Osteoblast (primary cell): Measurements from ENCODE around the gene FAM107A. TPM values are rescaled to one million over a fixed set of nuclear protein-coding genes. Genes with fewer than 3 reads are reported as not detected.
"Not testable (repeated sequence)": the region's sequence is repeated elsewhere in the genome, so short reads cannot be mapped to it uniquely, and the experiment has no call there.

Source experiments
- DNase-seq: peaks from one replicate; pipeline ENCODE4 v3.0.0; 2011; ENCODE audit warnings: low spot score, mixed read lengths; ENCODE audit not compliant: insufficient read length; ENCODE audit errors: missing footprints
- H2AFZ ChIP-seq: 2 replicates; pipeline ENCODE4 v1.6.0; 2011; ENCODE audit warnings: mild to moderate bottlenecking, low read length
- H3K27ac ChIP-seq: 2 replicates; pipeline ENCODE4 v1.5.1; 2011; ENCODE audit warnings: mild to moderate bottlenecking, low read depth, low read length, moderate library complexity
- H3K27me3 ChIP-seq: 2 replicates; pipeline ENCODE4 v1.6.0; 2012; ENCODE audit warnings: mild to moderate bottlenecking, control low read depth, inconsistent platforms, low read length, moderate library complexity; ENCODE audit not compliant: insufficient read depth
- H3K36me3 ChIP-seq: 2 replicates; pipeline ENCODE4 v1.5.1; 2011; ENCODE audit warnings: mild to moderate bottlenecking, low read length, control low read depth, moderate library complexity; ENCODE audit not compliant: insufficient read depth
- H3K4me1 ChIP-seq: 2 replicates; pipeline ENCODE4 v1.5.1; 2011; ENCODE audit warnings: mild to moderate bottlenecking, low read length, control low read depth, moderate library complexity; ENCODE audit not compliant: insufficient read depth
- H3K4me2 ChIP-seq: 2 replicates; pipeline ENCODE4 v1.6.0; 2011; ENCODE audit warnings: mild to moderate bottlenecking, low read length; ENCODE audit not compliant: insufficient read depth
- H3K4me3 ChIP-seq: fragments of 200-600 bp; sonication (generic); 3 replicates; pipeline ENCODE4 v1.5.1; 2012; ENCODE audit warnings: mild to moderate bottlenecking, low read length, inconsistent platforms; ENCODE audit not compliant: insufficient read depth
- H3K79me2 ChIP-seq: 2 replicates; pipeline ENCODE4 v1.6.0; 2012; ENCODE audit warnings: mild to moderate bottlenecking, low read length, control low read depth, inconsistent platforms; ENCODE audit not compliant: insufficient read depth
- H3K9me3 ChIP-seq: 2 replicates; pipeline ENCODE4 v1.5.1; 2011; ENCODE audit warnings: low read depth, low read length, control low read depth
- H4K20me1 ChIP-seq: 2 replicates; pipeline ENCODE4 v1.6.0; 2012; ENCODE audit warnings: mild to moderate bottlenecking, low read length, control low read depth; ENCODE audit not compliant: insufficient read depth
- CTCF ChIP-seq: IDR thresholded peaks from 2 replicates; pipeline ENCODE4 v1.5.1; 2011; ENCODE audit warnings: mild to moderate bottlenecking, low read depth, low read length, moderate library complexity; ENCODE audit errors: extremely low read depth
- total RNA-seq: library from RNA; depleted of rRNA; stranded (reverse); fragments of >200 nt; gene quantifications from 2 replicates; pipeline ENCODE4 v1.2.3, GENCODE V29; 2012

FAM107A gene
- total RNA-seq, 1 donor: not detected

- Histone ChIP-seq H3K4me3 (no peak overlapping the region), H3K36me3 (peaks cover 5% of the 10 kb centered on the region), H3K4me2 (no peak overlapping the region), H3K9me3 (no peaks in the 10 kb centered on the region), H3K4me1 (peaks cover 12% of the 10 kb centered on the region), H2AFZ (no peak overlapping the region), H3K79me2 (no peaks in the 10 kb centered on the region), H3K27ac (no peak overlapping the region), H3K27me3 (no peaks in the 10 kb centered on the region), H4K20me1 (no peaks in the 10 kb centered on the region)
- TF ChIP-seq CTCF: peak; percentile 31
- peak; percentile 41 for DNase-seq
Measured at GRCh38 chr3:58529516-58530353, 47.5 kb downstream of the FAM107A start.

DNA sequence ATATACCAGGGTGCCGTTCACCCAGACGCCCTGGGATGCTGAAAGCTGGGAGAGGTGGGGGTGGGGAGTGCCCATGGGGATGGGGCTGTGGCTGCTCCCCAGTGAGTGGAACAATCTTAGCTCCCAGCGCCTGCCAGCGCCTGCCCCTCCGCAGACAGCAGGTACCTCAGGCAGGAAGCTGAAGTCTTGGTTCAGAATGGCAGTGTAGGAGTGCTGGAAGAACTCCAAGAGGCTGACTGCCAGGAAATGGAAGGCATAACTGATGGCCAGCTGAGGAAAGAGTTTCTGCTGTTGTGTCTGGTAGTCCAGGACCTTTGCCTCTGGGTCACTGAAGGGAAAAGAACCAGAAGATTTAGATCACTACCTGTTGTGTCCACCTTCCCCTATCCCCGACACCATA, 48.6 kb downstream of the FAM107A start:
- peak overlapping the region; percentile 25 for H2AFZ ChIP-seq
- peak; percentile 80 for DNase-seq

GRCh38 chr3:58527440-58527839, 49.8 kb downstream of the FAM107A start:
- not testable (repeated sequence) for H2AFZ ChIP-seq, H3K4me2 ChIP-seq, H4K20me1 ChIP-seq, H3K79me2 ChIP-seq, H3K27ac ChIP-seq, H3K9me3 ChIP-seq, H3K4me3 ChIP-seq, DNase-seq, H3K27me3 ChIP-seq
- Histone ChIP-seq H3K36me3 (peaks cover 16% of the 10 kb centered on the region), H3K4me1 (peaks cover 12% of the 10 kb centered on the region)

More for the DNA sequence above, 48.6 kb downstream of the FAM107A start:
- Histone ChIP-seq H3K4me3 (no peak overlapping the region), H3K4me2 (no peak overlapping the region), H3K79me2 (no peaks in the 10 kb centered on the region), H3K4me1 (peaks cover 12% of the 10 kb centered on the region), H3K27ac (no peak overlapping the region), H3K9me3 (no peaks in the 10 kb centered on the region), H3K36me3 (peaks cover 10% of the 10 kb centered on the region), H4K20me1 (no peaks in the 10 kb centered on the region), H3K27me3 (no peaks in the 10 kb centered on the region)
- TF ChIP-seq CTCF: no peak

DNA sequence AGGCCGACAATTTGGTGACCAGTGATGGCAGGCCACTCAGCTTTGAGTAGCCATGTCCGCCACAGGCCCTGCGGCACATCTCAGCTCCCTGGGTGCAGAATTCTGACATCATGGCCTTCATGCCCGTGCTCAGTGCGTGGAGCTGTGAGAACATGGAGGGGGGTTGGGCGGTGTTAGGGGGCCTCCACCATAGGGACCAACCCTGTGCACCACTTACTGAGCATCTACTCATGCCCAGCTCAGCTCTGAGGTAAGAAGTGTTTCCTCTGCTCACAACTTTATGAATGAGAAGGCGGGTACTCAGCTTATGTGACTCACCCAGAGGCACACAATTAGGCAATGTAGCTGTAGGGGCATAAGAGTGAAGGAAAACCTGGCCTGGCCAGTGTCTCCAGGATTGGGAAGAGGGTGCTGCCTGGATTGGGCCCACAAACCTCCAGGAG, 50.7 kb downstream of the FAM107A start:
- H3K79me2 ChIP-seq: no peaks in the 10 kb centered on the region
- H2AFZ ChIP-seq: no peak overlapping the region
- no peak overlapping the region for H3K4me3 ChIP-seq
- H3K4me1 ChIP-seq: peaks cover 12% of the 10 kb centered on the region
- H3K27ac ChIP-seq: no peak overlapping the region
- H3K36me3 ChIP-seq: peaks cover 22% of the 10 kb centered on the region
- no peak overlapping the region for H3K4me2 ChIP-seq
- H4K20me1 ChIP-seq: no peaks in the 10 kb centered on the region
- no peak for TF ChIP-seq CTCF
- H3K9me3 ChIP-seq: no peaks in the 10 kb centered on the region
- H3K27me3 ChIP-seq: no peaks in the 10 kb centered on the region
- peak; percentile 98 for DNase-seq
